SU-DHL-6 (cell line): ENCODE data around the gene DNAJA4.

ENCODE experiments used
- H2AFZ ChIP-seq: fragments of 200-600 bp; sonication (generic); 2 replicates; pipeline ENCODE4 v1.6.1; 2014; ENCODE audit warnings: low read depth, mild to moderate bottlenecking, moderate library complexity, mixed read lengths, antibody characterized with exemption, low read length; ENCODE audit not compliant: severe bottlenecking
- H3F3A ChIP-seq: fragments of 200-600 bp; shearing (Covaris generic); 2 replicates; pipeline ENCODE4 v1.6.0; 2016; ENCODE audit warnings: antibody characterized with exemption, mild to moderate bottlenecking; ENCODE audit not compliant: insufficient read depth
- H3K27ac ChIP-seq: fragments of 200-600 bp; sonication (generic); 2 replicates; pipeline ENCODE4 v1.5.1; 2016; ENCODE audit warnings: low read depth, mild to moderate bottlenecking, low read length, moderate library complexity, mixed read lengths
- H3K27me3 ChIP-seq: fragments of 200-600 bp; sonication (generic), shearing (Covaris generic); 2 replicates; pipeline ENCODE4 v1.6.0; 2014; ENCODE audit warnings: mild to moderate bottlenecking, low read length
- H3K36me3 ChIP-seq: fragments of 200-600 bp; sonication (generic); 2 replicates; pipeline ENCODE4 v1.6.1; 2014; ENCODE audit warnings: mild to moderate bottlenecking, low read length, mixed read lengths
- H3K4me2 ChIP-seq: fragments of 300-600, 200-600 bp; shearing (Covaris generic), sonication (generic); 2 replicates; pipeline ENCODE4 v1.6.0; 2014; ENCODE audit warnings: low read length, low read depth, mild to moderate bottlenecking; ENCODE audit not compliant: poor library complexity, severe bottlenecking
- H3K4me3 ChIP-seq: fragments of 200-600 bp; sonication (generic); 2 replicates; pipeline ENCODE4 v1.5.1; 2014; ENCODE audit warnings: antibody characterized with exemption, low read length, mild to moderate bottlenecking, mixed read lengths; ENCODE audit not compliant: insufficient read depth, poor library complexity, severe bottlenecking
- H3K79me2 ChIP-seq: fragments of 200-600 bp; sonication (generic); 2 replicates; pipeline ENCODE4 v1.6.1; 2014; ENCODE audit warnings: mild to moderate bottlenecking, low read length, moderate library complexity; ENCODE audit not compliant: insufficient read depth
- H3K9ac ChIP-seq: fragments of 200-600 bp; sonication (generic); 2 replicates; pipeline ENCODE4 v1.7.0; 2014; ENCODE audit warnings: mild to moderate bottlenecking, low read length
- H3K9me2 ChIP-seq: fragments of 200-600 bp; sonication (generic); replicated peaks from 2 replicates; pipeline ENCODE4 v1.6.1; 2014; ENCODE audit warnings: low read length; ENCODE audit not compliant: insufficient read depth
- H3K9me3 ChIP-seq: fragments of 200-600 bp; sonication (generic); 2 replicates; pipeline ENCODE4 v1.6.1; 2014; ENCODE audit warnings: low read length, mixed read lengths; ENCODE audit not compliant: insufficient read depth
- H4K20me1 ChIP-seq: fragments of 200-600 bp; sonication (generic); 2 replicates; pipeline ENCODE4 v1.6.1; 2014; ENCODE audit warnings: low read depth, mild to moderate bottlenecking, antibody characterized with exemption, low read length, moderate library complexity, mixed read lengths
- CTCF ChIP-seq: fragments of 200-600 bp; sonication (generic); IDR thresholded peaks from one replicate; pipeline ENCODE4 v1.5.1; 2017; ENCODE audit warnings: antibody characterized with exemption, mild to moderate bottlenecking, low read length, moderate library complexity; ENCODE audit not compliant: insufficient read depth, poor library complexity, severe bottlenecking
- EZH2phosphoT487 ChIP-seq: fragments of 200-600 bp; sonication (generic), shearing (Covaris generic); conservative IDR thresholded peaks from 2 replicates; pipeline ENCODE4 v1.6.1; 2018; ENCODE audit warnings: mild to moderate bottlenecking, antibody characterized with exemption, low read length, moderate library complexity, mixed read lengths

The DNAJA4 gene

GRCh38 chr15:78308422-78309032 lies 44.2 kb downstream of the DNAJA4 start:
- H3K4me2 ChIP-seq, result no peak overlapping the region
- H2AFZ ChIP-seq, result no peak overlapping the region
- H3K27ac ChIP-seq, result no peak overlapping the region
- H3K79me2 ChIP-seq, result no peaks in the 10 kb centered on the region
- H3K4me3 ChIP-seq, result no peak overlapping the region
- no peaks in the 10 kb centered on the region for H3K9me2 ChIP-seq
- no peaks in the 10 kb centered on the region for H3K36me3 ChIP-seq
- H3K27me3 ChIP-seq, result no peaks in the 10 kb centered on the region
- TF ChIP-seq EZH2phosphoT487 (no peak), CTCF (peak; percentile 55)
- no peak overlapping the region for H3K9ac ChIP-seq
- no peaks in the 10 kb centered on the region for H3F3A ChIP-seq
- no peaks in the 10 kb centered on the region for H3K9me3 ChIP-seq
- H4K20me1 ChIP-seq, result no peaks in the 10 kb centered on the region

GRCh38 chr15:78311292-78311691 lies 46.9 kb downstream of the DNAJA4 start:
- H3K9ac ChIP-seq, result no peak overlapping the region
- no peaks in the 10 kb centered on the region for H4K20me1 ChIP-seq
- H3K4me3 ChIP-seq, result no peak overlapping the region
- H2AFZ ChIP-seq, result no peak overlapping the region
- no peaks in the 10 kb centered on the region for H3K79me2 ChIP-seq
- H3K9me3 ChIP-seq, result no peaks in the 10 kb centered on the region
- H3F3A ChIP-seq, result no peaks in the 10 kb centered on the region
- no peaks in the 10 kb centered on the region for H3K27me3 ChIP-seq
- no peaks in the 10 kb centered on the region for H3K36me3 ChIP-seq
- no peaks in the 10 kb centered on the region for H3K9me2 ChIP-seq
- H3K4me2 ChIP-seq, result no peak overlapping the region
- TF ChIP-seq CTCF, result no peak
- TF ChIP-seq EZH2phosphoT487, result no peak
- no peak overlapping the region for H3K27ac ChIP-seq

- H3K79me2 ChIP-seq, result no peaks in the 10 kb centered on the region
- H4K20me1 ChIP-seq, result no peaks in the 10 kb centered on the region
- H3K4me3 ChIP-seq, result no peak overlapping the region
- no peaks in the 10 kb centered on the region for H3K9me3 ChIP-seq
- H3K27me3 ChIP-seq, result no peaks in the 10 kb centered on the region
- no peaks in the 10 kb centered on the region for H3F3A ChIP-seq
- no peak overlapping the region for H2AFZ ChIP-seq
- no peak overlapping the region for H3K27ac ChIP-seq
- H3K4me2 ChIP-seq, result no peak overlapping the region
- no peak for TF ChIP-seq EZH2phosphoT487
- TF ChIP-seq CTCF, result no peak
- no peak overlapping the region for H3K9ac ChIP-seq
- H3K36me3 ChIP-seq, result no peaks in the 10 kb centered on the region
- H3K9me2 ChIP-seq, result no peaks in the 10 kb centered on the region
Observed at GRCh38 chr15:78312536-78312935, 48.2 kb downstream of the DNAJA4 start.
